ENCODE data around the gene BCAS3.

DNA sequence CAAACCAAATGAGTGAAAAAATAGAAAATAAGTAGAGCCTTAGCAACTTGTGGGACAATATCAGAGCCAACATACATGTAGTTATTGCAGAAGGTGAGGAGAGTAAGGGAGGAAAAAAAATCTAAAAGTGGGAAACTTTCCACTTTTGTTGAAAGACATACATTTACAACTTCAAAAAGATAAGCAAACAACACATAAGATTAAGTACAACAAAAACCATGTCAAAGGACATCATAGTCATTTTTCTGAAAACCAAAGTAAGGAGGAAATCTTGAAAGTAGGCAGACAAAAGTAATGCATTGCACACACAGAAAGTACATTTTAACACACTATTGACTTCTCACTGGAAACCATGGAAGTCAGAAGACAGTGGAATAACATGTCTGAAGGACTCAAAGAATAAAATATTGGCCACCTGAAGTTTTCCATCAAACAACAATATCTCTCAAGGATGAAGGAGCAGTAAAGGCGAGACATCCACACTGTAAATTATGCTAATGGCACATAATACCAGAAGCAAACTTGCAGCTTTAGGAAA, 291.9 kb downstream of the BCAS3 start:
- no peak for TF ChIP-seq POLR2A (IDR thresholded peaks at IDR 0.05)
- TF ChIP-seq, protein P1, sequence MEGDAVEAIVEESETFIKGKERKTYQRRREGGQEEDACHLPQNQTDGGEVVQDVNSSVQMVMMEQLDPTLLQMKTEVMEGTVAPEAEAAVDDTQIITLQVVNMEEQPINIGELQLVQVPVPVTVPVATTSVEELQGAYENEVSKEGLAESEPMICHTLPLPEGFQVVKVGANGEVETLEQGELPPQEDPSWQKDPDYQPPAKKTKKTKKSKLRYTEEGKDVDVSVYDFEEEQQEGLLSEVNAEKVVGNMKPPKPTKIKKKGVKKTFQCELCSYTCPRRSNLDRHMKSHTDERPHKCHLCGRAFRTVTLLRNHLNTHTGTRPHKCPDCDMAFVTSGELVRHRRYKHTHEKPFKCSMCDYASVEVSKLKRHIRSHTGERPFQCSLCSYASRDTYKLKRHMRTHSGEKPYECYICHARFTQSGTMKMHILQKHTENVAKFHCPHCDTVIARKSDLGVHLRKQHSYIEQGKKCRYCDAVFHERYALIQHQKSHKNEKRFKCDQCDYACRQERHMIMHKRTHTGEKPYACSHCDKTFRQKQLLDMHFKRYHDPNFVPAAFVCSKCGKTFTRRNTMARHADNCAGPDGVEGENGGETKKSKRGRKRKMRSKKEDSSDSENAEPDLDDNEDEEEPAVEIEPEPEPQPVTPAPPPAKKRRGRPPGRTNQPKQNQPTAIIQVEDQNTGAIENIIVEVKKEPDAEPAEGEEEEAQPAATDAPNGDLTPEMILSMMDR (IDR thresholded peaks at IDR 0.05) = no peak
